Uterus (tissue), 4 donors: Measurements from ENCODE around the gene HTR3B. TPM values are rescaled to one million over a fixed set of nuclear protein-coding genes. Genes with fewer than 3 reads are reported as not detected.

ENCODE experiments used
- DNase-seq, 2 donors: peaks; one replicate each; pipeline ENCODE4 v3.0.0-alpha.2; 2019 to 2020
- H3K27ac ChIP-seq, 2 donors: fragments of 200-600 bp; sonication (generic); 1 replicate in 1 of 2; 2 replicates in 1 of 2; pipeline ENCODE4 v1.5.1; 2016 to 2018
- H3K27me3 ChIP-seq, 2 donors: fragments of 200-600 bp; sonication (generic); one replicate each; pipeline ENCODE4 v1.5.1; 2018 to 2019; ENCODE audit warnings: control low read depth in 1 of 2
- H3K36me3 ChIP-seq, 2 donors: fragments of 200-600 bp; sonication (generic); one replicate each; pipeline ENCODE4 v1.5.1; 2019; ENCODE audit warnings: control low read depth in 1 of 2
- H3K4me1 ChIP-seq, 2 donors: fragments of 200-600 bp; sonication (generic); one replicate each; pipeline ENCODE4 v1.5.1; 2018 to 2019; ENCODE audit warnings: control low read depth in 1 of 2
- H3K4me3 ChIP-seq, 2 donors: fragments of 200-600 bp; sonication (generic); 1 replicate in 1 of 2; 2 replicates in 1 of 2; pipeline ENCODE4 v1.5.1; 2018 to 2019; ENCODE audit warnings: mild to moderate bottlenecking in 1 of 2
- H3K9me3 ChIP-seq, 2 donors: fragments of 200-600 bp; sonication (generic); one replicate each; pipeline ENCODE4 v1.5.1; 2019; ENCODE audit warnings: control low read depth in 1 of 2
- POLR2A ChIP-seq, 2 donors: fragments of 450-650 bp; IDR thresholded peaks; one replicate each; pipeline ENCODE4 v1.6.1; 2016; ENCODE audit warnings: antibody characterized with exemption in 2 of 2, mild to moderate bottlenecking in 1 of 2, moderate library complexity in 1 of 2
- intact Hi-C: fragments of 100-400 bp; cut with DNase I; formaldehyde crosslinking; loops from one replicate; pipeline ENCODE4 v1.15.1; 2023; ENCODE audit warnings: low total_unique reads
- total RNA-seq, 4 donors: library from RNA; depleted of rRNA in 3 of 4; stranded (reverse); fragments of >200 nt in 3 of 4; gene quantifications; one replicate each; pipeline versions ENCODE4 v1.1.0 to v1.2.4, GENCODE V29; 2014 to 2023
- TF ChIP-seq, protein P1 (sequence below), 4 experiments: fragments of 200-600 bp in 2 of 4; fragments of 450-650 bp in 2 of 4; sonication (generic) in 2 of 4; IDR thresholded peaks; one replicate each; pipeline ENCODE4 v1.5.1; 2016 to 2019; ENCODE audit warnings: antibody characterized with exemption in 4 of 4, mild to moderate bottlenecking in 2 of 4, moderate library complexity in 1 of 4
- donor health status: DM: yes; HTN: yes; CAD: no.

Gene HTR3B
- not detected for total RNA-seq

GRCh38 chr11:113904379-113905101 lies at the start of gene HTR3B:
TSS of gene HTR3B (plus strand) at chr11:113904796. CDS start at chr11:113904934, 138 bp downstream.
- Histone ChIP-seq H3K4me3 (no peak within 1 kb of the TSS), H3K27me3 (no peaks in the 10 kb centered on the region), H3K9me3 (no peaks in the 10 kb centered on the region), H3K36me3 (no peaks in the 10 kb centered on the region), H3K4me1 (no peaks in the 10 kb centered on the region), H3K27ac (no peak within 1 kb of the TSS)
- TF ChIP-seq, protein P1, sequence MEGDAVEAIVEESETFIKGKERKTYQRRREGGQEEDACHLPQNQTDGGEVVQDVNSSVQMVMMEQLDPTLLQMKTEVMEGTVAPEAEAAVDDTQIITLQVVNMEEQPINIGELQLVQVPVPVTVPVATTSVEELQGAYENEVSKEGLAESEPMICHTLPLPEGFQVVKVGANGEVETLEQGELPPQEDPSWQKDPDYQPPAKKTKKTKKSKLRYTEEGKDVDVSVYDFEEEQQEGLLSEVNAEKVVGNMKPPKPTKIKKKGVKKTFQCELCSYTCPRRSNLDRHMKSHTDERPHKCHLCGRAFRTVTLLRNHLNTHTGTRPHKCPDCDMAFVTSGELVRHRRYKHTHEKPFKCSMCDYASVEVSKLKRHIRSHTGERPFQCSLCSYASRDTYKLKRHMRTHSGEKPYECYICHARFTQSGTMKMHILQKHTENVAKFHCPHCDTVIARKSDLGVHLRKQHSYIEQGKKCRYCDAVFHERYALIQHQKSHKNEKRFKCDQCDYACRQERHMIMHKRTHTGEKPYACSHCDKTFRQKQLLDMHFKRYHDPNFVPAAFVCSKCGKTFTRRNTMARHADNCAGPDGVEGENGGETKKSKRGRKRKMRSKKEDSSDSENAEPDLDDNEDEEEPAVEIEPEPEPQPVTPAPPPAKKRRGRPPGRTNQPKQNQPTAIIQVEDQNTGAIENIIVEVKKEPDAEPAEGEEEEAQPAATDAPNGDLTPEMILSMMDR (IDR thresholded peaks at IDR 0.05): no peak
- TF ChIP-seq POLR2A (IDR thresholded peaks at IDR 0.05): no peak
- intact Hi-C loops: no loop called here
- no peak for DNase-seq

DNA sequence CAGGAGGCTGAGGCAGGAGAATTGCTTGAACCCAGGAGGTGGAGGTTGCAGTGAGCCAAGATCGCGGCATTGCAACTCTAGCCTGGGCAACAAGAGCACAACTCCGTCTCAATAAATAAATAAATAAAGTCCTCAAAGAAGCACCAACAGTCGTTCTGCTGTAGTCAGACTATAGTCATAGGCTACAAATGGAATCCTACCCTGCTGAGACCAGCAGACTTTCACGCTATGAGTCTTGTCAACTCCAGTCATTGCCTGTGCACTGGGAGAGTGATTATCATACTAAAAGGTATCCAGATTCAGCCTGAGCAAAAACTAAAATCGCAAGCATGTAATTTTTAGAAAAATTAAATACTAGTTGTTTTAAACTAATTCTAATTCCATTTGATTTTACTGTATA lies 48.8 kb upstream of the HTR3B start:
- no peaks in the 10 kb centered on the region for H3K9me3 ChIP-seq
- no peak for DNase-seq
- H3K36me3 ChIP-seq: no peaks in the 10 kb centered on the region
- TF ChIP-seq, protein P1 (IDR thresholded peaks at IDR 0.05): no peak
- no peak for TF ChIP-seq POLR2A (IDR thresholded peaks at IDR 0.05)
- intact Hi-C loops: no loop called here
- H3K27ac ChIP-seq: no peak overlapping the region
- no peaks in the 10 kb centered on the region for H3K4me1 ChIP-seq
- no peaks in the 10 kb centered on the region for H3K27me3 ChIP-seq
- H3K4me3 ChIP-seq: no peak overlapping the region

- no peaks in the 10 kb centered on the region for H3K27me3 ChIP-seq
- H3K4me3 ChIP-seq: no peak overlapping the region
- no peak overlapping the region for H3K27ac ChIP-seq
- intact Hi-C loops: no loop called here
- no peak for TF ChIP-seq POLR2A (IDR thresholded peaks at IDR 0.05)
- TF ChIP-seq, protein P1 (IDR thresholded peaks at IDR 0.05): no peak
- H3K36me3 ChIP-seq: no peaks in the 10 kb centered on the region
- H3K9me3 ChIP-seq: no peaks in the 10 kb centered on the region
- no peaks in the 10 kb centered on the region for H3K4me1 ChIP-seq
- no peak for DNase-seq
These were observed 47.4 kb upstream of the HTR3B start for GRCh38 chr11:113856966-113857759.

DNA sequence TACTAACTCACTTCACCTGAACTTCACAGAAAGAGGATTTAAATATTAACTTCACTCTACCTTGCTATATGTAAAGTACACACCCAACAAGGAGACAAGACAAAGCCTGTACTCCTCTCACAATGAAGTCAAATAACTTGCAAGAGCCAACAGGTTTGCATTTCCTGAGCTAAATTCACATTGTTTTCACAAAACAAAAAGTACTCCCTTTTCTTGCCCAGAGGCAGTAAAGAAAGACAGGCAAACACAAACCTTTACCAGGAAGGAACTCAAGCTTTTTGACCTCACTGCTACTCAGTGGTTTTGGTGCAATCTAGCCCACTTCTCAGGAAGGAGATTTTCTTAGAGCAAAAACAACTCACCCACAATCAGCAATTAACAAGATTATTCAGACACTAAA lies 44.9 kb upstream of the HTR3B start:
- H3K4me1 ChIP-seq: no peaks in the 10 kb centered on the region
- intact Hi-C loops: no loop called here
- no peaks in the 10 kb centered on the region for H3K36me3 ChIP-seq
- DNase-seq: no peak
- no peak overlapping the region for H3K27ac ChIP-seq
- H3K9me3 ChIP-seq: no peaks in the 10 kb centered on the region
- H3K27me3 ChIP-seq: no peaks in the 10 kb centered on the region
- TF ChIP-seq, protein P1 (IDR thresholded peaks at IDR 0.05): no peak
- no peak for TF ChIP-seq POLR2A (IDR thresholded peaks at IDR 0.05)
- H3K4me3 ChIP-seq: no peak overlapping the region

DNA sequence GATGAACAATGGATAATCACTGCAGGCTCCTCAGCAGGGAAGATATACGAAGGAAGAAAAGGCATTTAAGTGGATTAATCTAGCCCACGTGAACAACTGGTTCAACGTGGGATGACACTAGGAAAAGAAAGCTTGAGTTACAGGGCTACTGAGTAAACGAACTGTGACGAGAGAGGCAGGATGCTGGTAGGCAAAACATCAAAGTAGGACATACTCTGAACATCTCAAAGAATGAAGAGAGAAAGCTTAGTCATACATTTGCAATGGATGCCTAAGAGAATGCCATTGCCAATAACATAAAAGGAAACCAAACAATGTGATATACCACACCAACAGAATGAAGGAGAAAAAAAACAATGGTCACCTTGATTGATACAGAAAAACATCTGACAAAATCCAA lies 42.2 kb upstream of the HTR3B start:
- Histone ChIP-seq H3K27me3 (no peaks in the 10 kb centered on the region), H3K27ac (no peak overlapping the region), H3K36me3 (no peaks in the 10 kb centered on the region), H3K4me1 (no peaks in the 10 kb centered on the region), H3K4me3 (no peak overlapping the region), H3K9me3 (no peaks in the 10 kb centered on the region)
- no peak for TF ChIP-seq POLR2A (IDR thresholded peaks at IDR 0.05)
- TF ChIP-seq, protein P1 (IDR thresholded peaks at IDR 0.05): no peak
- intact Hi-C loops: no loop called here
- DNase-seq: no peak
